NT2/D1 (cell line): Measurements from ENCODE around the gene LARP4B.

ENCODE experiments used
- SUZ12 ChIP-seq: IDR thresholded peaks from 2 replicates; pipeline ENCODE4 v1.6.1; 2011; ENCODE audit not compliant: insufficient read length, insufficient read depth; ENCODE audit errors: extremely low read depth
- YY1 ChIP-seq: IDR thresholded peaks from 2 replicates; pipeline ENCODE4 v1.6.1; 2011; ENCODE audit not compliant: insufficient read length, insufficient read depth
- ZNF274 ChIP-seq: IDR thresholded peaks from 2 replicates; pipeline ENCODE4 v1.6.1; 2011; ENCODE audit warnings: mild to moderate bottlenecking, low read depth, low read length

DNA sequence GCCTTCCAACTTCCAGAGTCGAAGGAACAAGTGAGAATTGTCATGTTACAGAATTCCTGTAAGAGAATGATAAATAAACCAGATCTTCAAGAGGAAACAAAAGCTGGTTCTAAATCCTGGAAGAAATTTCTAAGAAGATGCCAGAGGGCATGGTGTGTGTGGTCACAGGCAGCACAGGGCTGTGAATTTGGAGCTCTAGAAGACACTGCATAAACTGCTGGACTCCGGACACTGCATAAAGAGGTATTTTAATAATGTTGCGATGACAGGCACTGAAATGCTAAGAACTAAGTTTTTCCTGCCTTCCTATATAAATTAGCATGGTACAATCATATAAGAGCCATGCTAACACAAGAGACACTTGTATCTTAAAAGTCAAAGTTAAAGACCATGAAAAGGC is 86.0 kb downstream of the LARP4B start:
- TF ChIP-seq YY1 (no peak), SUZ12 (no peak), ZNF274 (no peak)
